GM23248 (cell line): ENCODE measurements around the gene RNFT1. TPM values are rescaled to one million over a fixed set of nuclear protein-coding genes. Genes with fewer than 3 reads are reported as not detected.

Source experiments
- DNase-seq: peaks from one replicate; pipeline ENCODE4 v3.0.0-alpha.2; 2015
- H2AFZ ChIP-seq: fragments of 200-600 bp; sonication (generic); 2 replicates; pipeline ENCODE4 v1.6.1; 2016; ENCODE audit warnings: antibody characterized with exemption
- H3F3A ChIP-seq: fragments of 200-600 bp; sonication (generic); 2 replicates; pipeline ENCODE4 v1.6.1; 2016; ENCODE audit warnings: mild to moderate bottlenecking, antibody characterized with exemption, mixed run types; ENCODE audit not compliant: insufficient read depth
- H3K27ac ChIP-seq: fragments of 200-600 bp; sonication (generic); 2 replicates; pipeline ENCODE4 v1.5.1; 2016; ENCODE audit warnings: mild to moderate bottlenecking
- H3K27me3 ChIP-seq: fragments of 200-600 bp; sonication (generic); replicated peaks from 2 replicates; pipeline ENCODE4 v1.6.1; 2016; ENCODE audit warnings: mild to moderate bottlenecking; ENCODE audit not compliant: insufficient read depth
- H3K36me3 ChIP-seq: fragments of 200-600 bp; sonication (generic); 2 replicates; pipeline ENCODE4 v1.6.1; 2016; ENCODE audit warnings: low read depth, mild to moderate bottlenecking
- H3K4me1 ChIP-seq: fragments of 200-600 bp; sonication (generic); 2 replicates; pipeline ENCODE4 v1.6.1; 2016; ENCODE audit warnings: mild to moderate bottlenecking; ENCODE audit not compliant: insufficient read depth
- H3K4me2 ChIP-seq: fragments of 200-600 bp; sonication (generic); one replicate; pipeline ENCODE4 v1.6.1; 2016; ENCODE audit warnings: mild to moderate bottlenecking; ENCODE audit not compliant: unreplicated experiment
- H3K4me3 ChIP-seq: fragments of 200-600 bp; sonication (generic); 2 replicates; pipeline ENCODE4 v1.5.1; 2016; ENCODE audit warnings: mild to moderate bottlenecking
- H3K79me2 ChIP-seq: fragments of 200-600 bp; sonication (generic); 2 replicates; pipeline ENCODE4 v1.6.1; 2016; ENCODE audit warnings: mild to moderate bottlenecking; ENCODE audit not compliant: insufficient read depth
- H3K9ac ChIP-seq: fragments of 200-600 bp; sonication (generic); 2 replicates; pipeline ENCODE4 v1.6.1; 2016; ENCODE audit warnings: mild to moderate bottlenecking
- H3K9me2 ChIP-seq: fragments of 200-600 bp; sonication (generic); 2 replicates; pipeline ENCODE4 v1.6.1; 2016; ENCODE audit warnings: mixed run types, mild to moderate bottlenecking, moderate library complexity; ENCODE audit not compliant: insufficient read depth
- H3K9me3 ChIP-seq: fragments of 200-600 bp; sonication (generic); one replicate; pipeline ENCODE4 v1.6.1; 2017; ENCODE audit warnings: low read depth
- H4K20me1 ChIP-seq: fragments of 200-600 bp; sonication (generic); 2 replicates; pipeline ENCODE4 v1.6.0; 2016; ENCODE audit not compliant: insufficient read depth
- EZH2 ChIP-seq: fragments of 200-600 bp; sonication (generic); IDR thresholded peaks from 2 replicates; pipeline ENCODE4 v1.6.1; 2018; ENCODE audit warnings: antibody characterized with exemption, mild to moderate bottlenecking; ENCODE audit not compliant: insufficient read depth, poor library complexity, severe bottlenecking
- EZH2phosphoT487 ChIP-seq: fragments of 200-600 bp; sonication (generic); IDR thresholded peaks from 2 replicates; pipeline ENCODE4 v1.6.1; 2018; ENCODE audit warnings: antibody characterized with exemption, moderate library complexity, mild to moderate bottlenecking, low read depth; ENCODE audit not compliant: insufficient read depth
- WGBS, 2 experiments: methylation state at CpG; one replicate each; pipeline ENCODE4 v1.1.6; 2015 to 2017; ENCODE audit warnings: low lambda C conversion rate in 2 of 2, low coverage in 1 of 2; ENCODE audit errors: missing lambda C conversion rate in 2 of 2; 5-methylcytosine and 5-hydroxymethylcytosine counted together
- in situ Hi-C: fragments of 300-500 bp; cut with MboI; formaldehyde crosslinking; loops from 2 replicates; pipeline ENCODE4 v1.15.0; 2020
- polyA plus RNA-seq: library from polyadenylated mRNA; unstranded; fragments of >200 nt; fragmentation: Nextera tagmentation; extraction: Ambion mirVana; gene quantifications from 2 replicates; pipeline ENCODE4 v1.2.1, GENCODE V29; 2016
- small RNA-seq: library from RNA; depleted of rRNA; stranded (forward); fragments of <200 nt; gene quantifications from one replicate; pipeline ENCODE3, GENCODE V24; 2014; ENCODE audit warnings: low read depth, low replicate concordance
- total RNA-seq: library from RNA; depleted of rRNA; stranded (reverse); fragments of >200 nt; shearing (Covaris generic); gene quantifications from 2 replicates; pipeline ENCODE4 v1.2.3, GENCODE V29; 2014; rRNA removed

The RNFT1 gene
- total and polyA plus RNA-seq, 2 experiments from 2014 or later = 23.4 to 29.1 TPM

DNA sequence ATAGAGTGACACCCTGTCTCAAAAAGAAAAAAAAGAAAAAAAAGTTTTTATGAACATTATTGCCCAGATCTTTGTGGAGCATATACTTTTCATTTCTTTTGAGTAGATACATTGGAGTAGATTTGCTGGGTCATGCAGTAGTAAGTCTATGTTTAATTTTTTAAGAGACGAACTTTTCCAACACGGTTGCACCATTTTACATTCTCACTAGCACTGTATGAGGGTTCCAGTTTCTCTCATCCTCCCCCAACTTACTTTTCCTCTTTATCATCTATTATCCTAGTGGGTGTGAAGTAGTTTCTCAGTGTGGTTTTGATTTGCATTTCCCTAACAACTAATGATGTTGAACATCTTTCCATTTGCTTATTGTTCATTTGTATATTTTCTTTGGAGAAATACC is 61.1 kb downstream of the RNFT1 start:
- H3K4me1 ChIP-seq = peaks cover 5% of the 10 kb centered on the region; the same call in 1 of the 2 replicates
- H3K27me3 ChIP-seq = no peaks in the 10 kb centered on the region
- H3K4me2 ChIP-seq = no peak overlapping the region
- H2AFZ ChIP-seq = no peak overlapping the region
- H4K20me1 ChIP-seq = no peaks in the 10 kb centered on the region
- H3K4me3 ChIP-seq = no peak overlapping the region
- no peak overlapping the region for H3K9ac ChIP-seq
- H3K27ac ChIP-seq = no peak overlapping the region
- no peak for TF ChIP-seq EZH2phosphoT487
- no peak for TF ChIP-seq EZH2
- no peaks in the 10 kb centered on the region for H3K9me3 ChIP-seq
- in situ Hi-C loops = loop anchor here (25.0 kb wide), 1 partner anchor 534 kb away; no protein-coding TSS in a partner anchor
- DNase-seq = no peak
- H3K79me2 ChIP-seq = peaks cover 99% of the 10 kb centered on the region
- 96 to 100% methylated on average over 2 of the region's 2 CpGs for whole genome bisulfite sequencing, 2 experiments
- H3K36me3 ChIP-seq = no peaks in the 10 kb centered on the region
- H3F3A ChIP-seq = no peaks in the 10 kb centered on the region
- no peaks in the 10 kb centered on the region for H3K9me2 ChIP-seq

Small RNA genes lying within 50 kb of the gene (small RNA-seq; reads per million reads assigned to genes)
- not detected for gene RPS29P21

Other genes with a start within 250 kb of the RNFT1 start
- gene TUBD1, start 71.8 kb downstream of the RNFT1 start, total RNA-seq = 3.8 and 6.3 TPM in 2 replicates
- gene TUBD1, start 71.8 kb downstream of the RNFT1 start, polyA plus RNA-seq = 4.3 TPM in 2 replicates
- 23.3 and 33.6 TPM in 2 replicates for gene RPS6KB1, start 71.6 kb downstream of the RNFT1 start, total RNA-seq
- gene RPS6KB1, start 71.6 kb downstream of the RNFT1 start, polyA plus RNA-seq = 28.6 and 31.4 TPM in 2 replicates
- 14.9 and 29.3 TPM in 2 replicates for gene HEATR6, start 114.2 kb upstream of the RNFT1 start, total RNA-seq
- gene HEATR6, start 114.2 kb upstream of the RNFT1 start, polyA plus RNA-seq = 11.2 and 12.4 TPM in 2 replicates
- not detected in 2 replicates for gene CA4, start 185.2 kb upstream of the RNFT1 start, total RNA-seq
- not detected in 2 replicates for gene CA4, start 185.2 kb upstream of the RNFT1 start, polyA plus RNA-seq